Right lobe of liver (tissue), 6 donors: ENCODE measurements around the gene SUCO. TPM values are rescaled to one million over a fixed set of nuclear protein-coding genes. Genes with fewer than 3 reads are reported as not detected.

Experiments
- ATAC-seq, 4 donors: fragments of 200-7000 bp; cut with Tn5 transposase; one replicate each; pipeline ENCODE4 v1.9.1; 2020; ENCODE audit warnings: mild to moderate bottlenecking in 4 of 4, moderate library complexity in 4 of 4
- DNase-seq, 3 donors: peaks; one replicate each; pipeline ENCODE4 v3.0.0-alpha.2; 2020
- H3K27ac ChIP-seq, 3 donors: fragments of 200-600 bp; one replicate each; pipeline ENCODE4 v1.8.0; 2022
- H3K27me3 ChIP-seq, 2 donors: fragments of 200-600 bp; one replicate each; pipeline ENCODE4 v1.8.0; 2022
- H3K36me3 ChIP-seq, 4 donors: fragments of 200-600 bp; sonication (generic) in 1 of 4; one replicate each; pipeline versions ENCODE4 v1.5.1 to v1.8.0; 2017 to 2022; ENCODE audit warnings: control low read depth in 1 of 4
- H3K4me1 ChIP-seq, 4 donors: fragments of 200-600 bp; sonication (generic) in 1 of 4; one replicate each; pipeline versions ENCODE4 v1.5.1 to v1.8.0; 2017 to 2022; ENCODE audit warnings: control low read depth in 1 of 4
- H3K4me3 ChIP-seq, 3 donors: fragments of 200-600 bp; one replicate each; pipeline ENCODE4 v1.8.0; 2022
- H3K9me3 ChIP-seq, 4 donors: fragments of 200-600 bp; sonication (generic) in 1 of 4; one replicate each; pipeline versions ENCODE4 v1.5.1 to v1.8.0; 2017 to 2022; ENCODE audit warnings: control low read depth in 1 of 4
- POLR2A ChIP-seq: fragments of 450-650 bp; IDR thresholded peaks from one replicate; pipeline ENCODE4 v1.6.1; 2017; ENCODE audit warnings: antibody characterized with exemption, mild to moderate bottlenecking
- WGBS: methylation state at CpG from one replicate; pipeline ENCODE4 v1.1.6; 2018; ENCODE audit warnings: low coverage, low lambda C conversion rate; ENCODE audit not compliant: insufficient coverage; ENCODE audit errors: missing lambda C conversion rate; 5-methylcytosine and 5-hydroxymethylcytosine counted together
- intact Hi-C, 2 donors: fragments of 100-400 bp; cut with DNase I; formaldehyde crosslinking; loops; one replicate each; pipeline versions ENCODE4 v1.11.2 to v1.14.1; 2022
- total RNA-seq, 6 experiments: library from RNA; depleted of rRNA in 2 of 6; stranded (reverse); fragments of >200 nt in 2 of 6; fragmentation: NEBNext Ultra II Directional in 3 of 6; extraction: Animal tissue kit (Norgen Biotek cat#: 25700) in 3 of 6; gene quantifications; one replicate each; pipeline versions ENCODE4 v1.1.0 to v1.2.4, GENCODE V29; 2016 to 2023
- TF ChIP-seq, protein P1 (sequence below), 4 donors: fragments of 200-600 bp in 3 of 4; fragments of 450-650 bp in 1 of 4; IDR thresholded peaks; one replicate each; pipeline versions ENCODE4 v1.5.1 to v1.8.0; 2016 to 2022; ENCODE audit warnings: antibody characterized with exemption in 4 of 4, mild to moderate bottlenecking in 2 of 4
- donor health status: DM: no; HTN: yes; CAD: no.
- donor health status: DM: no; HTN: no; CAD: no.
- donor health status: DM: no; HTN: no; CAD: no.
- donor health status: DM: no; HTN: yes; CAD: no.
- donor health status: DM: no; HTN: yes; CAD: no.

SUCO gene
- total RNA-seq, 6 experiments from 2014 or later: 6.6 to 17.9 (median 11.2) TPM

- no peak for DNase-seq
- peaks cover 0 to 14% (median 1%) of the 10 kb centered on the region in 4 donors for H3K36me3 ChIP-seq
- H3K4me1 ChIP-seq: no peaks in the 10 kb centered on the region
- intact Hi-C loops: no loop called here
- ATAC-seq: no peak
- H3K27me3 ChIP-seq: no peaks in the 10 kb centered on the region
- TF ChIP-seq, protein P1, sequence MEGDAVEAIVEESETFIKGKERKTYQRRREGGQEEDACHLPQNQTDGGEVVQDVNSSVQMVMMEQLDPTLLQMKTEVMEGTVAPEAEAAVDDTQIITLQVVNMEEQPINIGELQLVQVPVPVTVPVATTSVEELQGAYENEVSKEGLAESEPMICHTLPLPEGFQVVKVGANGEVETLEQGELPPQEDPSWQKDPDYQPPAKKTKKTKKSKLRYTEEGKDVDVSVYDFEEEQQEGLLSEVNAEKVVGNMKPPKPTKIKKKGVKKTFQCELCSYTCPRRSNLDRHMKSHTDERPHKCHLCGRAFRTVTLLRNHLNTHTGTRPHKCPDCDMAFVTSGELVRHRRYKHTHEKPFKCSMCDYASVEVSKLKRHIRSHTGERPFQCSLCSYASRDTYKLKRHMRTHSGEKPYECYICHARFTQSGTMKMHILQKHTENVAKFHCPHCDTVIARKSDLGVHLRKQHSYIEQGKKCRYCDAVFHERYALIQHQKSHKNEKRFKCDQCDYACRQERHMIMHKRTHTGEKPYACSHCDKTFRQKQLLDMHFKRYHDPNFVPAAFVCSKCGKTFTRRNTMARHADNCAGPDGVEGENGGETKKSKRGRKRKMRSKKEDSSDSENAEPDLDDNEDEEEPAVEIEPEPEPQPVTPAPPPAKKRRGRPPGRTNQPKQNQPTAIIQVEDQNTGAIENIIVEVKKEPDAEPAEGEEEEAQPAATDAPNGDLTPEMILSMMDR (IDR thresholded peaks at IDR 0.05): no peak
- TF ChIP-seq POLR2A: no peak
- no peak overlapping the region for H3K4me3 ChIP-seq
- WGBS: 100% methylated on average over 3 of the region's 6 CpGs
- no peaks in the 10 kb centered on the region for H3K9me3 ChIP-seq
- H3K27ac ChIP-seq: no peak overlapping the region
Measured at GRCh38 chr1:172601046-172601630, 68.2 kb downstream of the SUCO start.

GRCh38 chr1:172602706-172603105, 69.8 kb downstream of the SUCO start:
- TF ChIP-seq, protein P1 (IDR thresholded peaks at IDR 0.05): no peak
- no peak for TF ChIP-seq POLR2A
- DNase-seq: no peak

DNA sequence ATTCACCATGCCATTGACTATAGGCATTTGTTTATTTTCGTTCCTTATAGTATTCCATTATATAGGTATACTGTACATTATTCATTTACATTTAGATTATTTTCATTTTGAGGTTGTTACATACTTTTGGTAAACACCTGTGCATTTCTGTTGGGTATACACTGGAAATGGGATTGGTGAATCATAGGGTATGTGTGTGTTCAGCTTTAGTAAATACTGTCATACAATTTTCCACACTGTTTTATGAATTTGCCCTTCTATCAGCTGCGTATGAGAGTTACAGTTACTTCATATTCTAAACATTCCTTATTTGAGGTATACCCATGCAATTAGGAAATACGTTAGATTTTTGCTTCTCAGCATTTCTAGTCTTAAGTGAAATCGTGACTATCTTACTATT, 70.9 kb downstream of the SUCO start:
- TF ChIP-seq POLR2A: no peak
- TF ChIP-seq, protein P1 (IDR thresholded peaks at IDR 0.05): no peak
- Histone ChIP-seq H3K27me3 (no peaks in the 10 kb centered on the region), H3K4me1 (no peaks in the 10 kb centered on the region), H3K4me3 (no peak overlapping the region), H3K36me3 (peaks cover 0 to 7% (median 1%) of the 10 kb centered on the region in 4 donors), H3K9me3 (no peaks in the 10 kb centered on the region), H3K27ac (no peak overlapping the region)
- no peak for ATAC-seq
- 89% methylated on average over 3 of the region's 4 CpGs for WGBS
- intact Hi-C loops: no loop called here
- no peak for DNase-seq

More at GRCh38 chr1:172602706-172603105, 69.8 kb downstream of the SUCO start:
- no peak for ATAC-seq
- Histone ChIP-seq H3K36me3 (peaks cover 0 to 7% (median 1%) of the 10 kb centered on the region in 4 donors), H3K4me1 (no peaks in the 10 kb centered on the region), H3K27me3 (no peaks in the 10 kb centered on the region), H3K9me3 (no peaks in the 10 kb centered on the region), H3K4me3 (no peak overlapping the region), H3K27ac (no peak overlapping the region)
- intact Hi-C loops: no loop called here

DNA sequence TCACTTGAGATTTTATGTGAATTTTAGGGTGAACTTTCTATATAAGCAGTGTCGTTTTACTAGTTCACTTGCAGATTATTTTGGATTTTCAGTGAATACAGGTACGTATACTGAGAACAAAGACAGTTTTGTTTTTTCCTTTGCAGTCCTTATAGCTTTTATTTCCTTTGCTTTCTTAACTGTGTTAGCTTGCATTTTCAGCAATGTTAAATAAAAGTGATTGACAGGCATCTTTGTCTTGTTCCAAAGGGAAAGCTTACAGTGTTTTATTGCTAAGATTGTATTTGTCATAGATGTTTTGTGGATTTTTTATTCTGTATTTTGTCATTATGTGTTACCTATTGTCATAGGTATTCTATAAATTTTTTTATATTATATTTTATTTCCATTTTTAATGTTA, 72.7 kb downstream of the SUCO start:
- intact Hi-C loops: no loop called here
- 96% methylated on average over 2 of the region's 2 CpGs for WGBS
- Histone ChIP-seq H3K4me3 (no peak overlapping the region), H3K27ac (no peak overlapping the region), H3K27me3 (no peaks in the 10 kb centered on the region), H3K4me1 (no peaks in the 10 kb centered on the region), H3K36me3 (peaks cover 0 to 21% (median 1%) of the 10 kb centered on the region in 4 donors), H3K9me3 (no peaks in the 10 kb centered on the region)
- TF ChIP-seq, protein P1 (IDR thresholded peaks at IDR 0.05): no peak
- TF ChIP-seq POLR2A: no peak
- no peak for ATAC-seq
- DNase-seq: no peak

GRCh38 chr1:172607145-172607544, 74.2 kb downstream of the SUCO start:
- H3K9me3 ChIP-seq: no peaks in the 10 kb centered on the region
- no peak overlapping the region for H3K4me3 ChIP-seq
- peaks cover 0 to 23% (median 1%) of the 10 kb centered on the region in 4 donors for H3K36me3 ChIP-seq
- ATAC-seq: no peak
- no peaks in the 10 kb centered on the region for H3K4me1 ChIP-seq
- TF ChIP-seq, protein P1 (IDR thresholded peaks at IDR 0.05): no peak
- TF ChIP-seq POLR2A: no peak
- no peak for DNase-seq
- H3K27me3 ChIP-seq: no peaks in the 10 kb centered on the region
- H3K27ac ChIP-seq: no peak overlapping the region
- intact Hi-C loops: no loop called here
